Measurements from ENCODE around the gene TMEM170A.
A peak's percentile ranks its signal among the peaks of the same experiment; 100 is the strongest.
"Not testable (repeated sequence)": the region's sequence is repeated elsewhere in the genome, so short reads cannot be mapped to it uniquely, and the experiment has no call there.

The TMEM170A gene

DNA sequence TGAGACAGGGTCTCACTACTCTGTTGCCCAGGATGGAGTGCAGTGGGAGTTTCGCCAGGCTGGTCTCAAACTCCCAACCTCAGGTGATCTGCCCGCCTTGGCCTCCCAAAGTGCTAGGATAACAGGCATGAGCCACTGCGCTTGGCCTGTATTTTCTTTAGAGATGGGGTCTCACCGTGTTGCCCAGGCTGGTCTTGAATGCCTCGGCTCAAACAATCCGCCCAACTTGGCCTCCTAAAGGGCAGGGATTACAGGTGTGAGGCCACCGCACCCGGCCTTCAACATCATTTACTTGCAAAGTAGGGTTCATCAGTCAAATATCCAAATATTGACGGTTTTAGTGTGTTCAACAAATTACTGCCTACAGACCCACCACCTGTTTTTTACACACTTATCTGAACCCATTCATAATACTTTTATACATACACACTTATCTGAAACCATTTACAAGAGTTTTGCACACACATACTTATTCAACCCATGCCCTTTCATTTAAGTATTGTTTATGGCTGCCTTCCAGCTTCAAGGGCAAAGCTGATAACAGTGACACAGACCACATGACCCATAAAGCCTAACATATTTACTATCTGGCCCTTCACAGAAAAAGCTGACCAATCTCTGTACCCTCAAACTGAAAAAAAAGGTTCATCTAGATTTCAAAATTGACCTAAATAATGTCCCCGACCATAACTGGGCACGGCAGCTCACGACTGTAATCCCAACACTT is 11.9 kb downstream of the TMEM170A start:
- Histone ChIP-seq H3K4me3 (ENCODE audit: low read length) (no peak overlapping the region), H3K27me3 (ENCODE audit: control insufficient read depth, insufficient read depth, low read length) (no peaks in the 10 kb centered on the region), H3K27ac (ENCODE audit: low read length) (no peak overlapping the region), H3K36me3 (ENCODE audit: control insufficient read depth, insufficient read depth, low read length) (no peaks in the 10 kb centered on the region; the same call in 1 of the 2 replicates), H3K9me3 (ENCODE audit: control insufficient read depth, insufficient read depth, low read length) (no peaks in the 10 kb centered on the region), H3K4me1 (ENCODE audit: control insufficient read depth, insufficient read depth, low read length) (no peaks in the 10 kb centered on the region)
- no peak for DNase-seq (ENCODE audit: low read depth, low spot score)
- no CpG with 5 or more reads among the region's 12 CpGs for WGBS (ENCODE audit: insufficient coverage, insufficient read length)

DNA sequence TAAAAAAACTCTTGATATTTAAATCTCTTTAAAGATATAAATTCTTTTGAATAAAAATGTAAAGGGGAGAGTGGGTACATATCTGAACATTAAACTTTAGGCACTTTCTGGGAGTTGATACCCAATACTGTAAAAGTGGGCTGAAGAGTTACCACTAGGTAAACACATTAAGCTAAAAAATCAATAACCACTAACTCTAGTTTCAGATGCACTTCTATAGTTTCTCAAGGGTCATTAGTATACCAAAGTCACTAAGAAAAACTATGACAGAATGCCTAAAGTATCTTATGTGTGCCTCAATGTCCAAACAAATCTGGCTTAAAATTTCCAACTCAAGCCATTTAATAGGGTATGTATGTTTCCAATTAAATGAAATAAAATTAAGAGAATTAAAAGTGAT is 18.1 kb downstream of the TMEM170A start:
- Histone ChIP-seq H3K27me3 (ENCODE audit: control insufficient read depth, insufficient read depth, low read length) (no peaks in the 10 kb centered on the region), H3K4me3 (ENCODE audit: low read length) (no peak overlapping the region), H3K9me3 (ENCODE audit: control insufficient read depth, insufficient read depth, low read length) (no peaks in the 10 kb centered on the region), H3K36me3 (ENCODE audit: control insufficient read depth, insufficient read depth, low read length) (no peaks in the 10 kb centered on the region; the same call in 1 of the 2 replicates), H3K4me1 (ENCODE audit: control insufficient read depth, insufficient read depth, low read length) (no peaks in the 10 kb centered on the region), H3K27ac (ENCODE audit: low read length) (no peak overlapping the region)
- no peak for DNase-seq (ENCODE audit: low read depth, low spot score)

- DNase-seq (ENCODE audit: low read depth, low spot score): no peak
- Histone ChIP-seq H3K36me3 (ENCODE audit: control insufficient read depth, insufficient read depth, low read length) (no peaks in the 10 kb centered on the region), H3K27ac (ENCODE audit: low read length) (no peak overlapping the region), H3K27me3 (ENCODE audit: control insufficient read depth, insufficient read depth, low read length) (no peaks in the 10 kb centered on the region), H3K4me1 (ENCODE audit: control insufficient read depth, insufficient read depth, low read length) (no peaks in the 10 kb centered on the region), H3K4me3 (ENCODE audit: low read length) (no peak overlapping the region), H3K9me3 (ENCODE audit: control insufficient read depth, insufficient read depth, low read length) (no peaks in the 10 kb centered on the region)
- no CpG with 5 or more reads among the region's 5 CpGs for WGBS (ENCODE audit: insufficient coverage, insufficient read length)
Observed at GRCh38 chr16:75445298-75445697, 19.2 kb downstream of the TMEM170A start.

GRCh38 chr16:75443298-75443697 is 21.2 kb downstream of the TMEM170A start:
- H3K27me3 ChIP-seq (ENCODE audit: control insufficient read depth, insufficient read depth, low read length): no peaks in the 10 kb centered on the region
- WGBS (ENCODE audit: insufficient coverage, insufficient read length): no CpG with 5 or more reads among the region's 3 CpGs
- no peak overlapping the region for H3K4me3 ChIP-seq (ENCODE audit: low read length)
- no peaks in the 10 kb centered on the region for H3K9me3 ChIP-seq (ENCODE audit: control insufficient read depth, insufficient read depth, low read length)
- no peak for DNase-seq (ENCODE audit: low read depth, low spot score)
- H3K27ac ChIP-seq (ENCODE audit: low read length): no peak overlapping the region
- no peaks in the 10 kb centered on the region for H3K4me1 ChIP-seq (ENCODE audit: control insufficient read depth, insufficient read depth, low read length)
- no peaks in the 10 kb centered on the region for H3K36me3 ChIP-seq (ENCODE audit: control insufficient read depth, insufficient read depth, low read length)

DNA sequence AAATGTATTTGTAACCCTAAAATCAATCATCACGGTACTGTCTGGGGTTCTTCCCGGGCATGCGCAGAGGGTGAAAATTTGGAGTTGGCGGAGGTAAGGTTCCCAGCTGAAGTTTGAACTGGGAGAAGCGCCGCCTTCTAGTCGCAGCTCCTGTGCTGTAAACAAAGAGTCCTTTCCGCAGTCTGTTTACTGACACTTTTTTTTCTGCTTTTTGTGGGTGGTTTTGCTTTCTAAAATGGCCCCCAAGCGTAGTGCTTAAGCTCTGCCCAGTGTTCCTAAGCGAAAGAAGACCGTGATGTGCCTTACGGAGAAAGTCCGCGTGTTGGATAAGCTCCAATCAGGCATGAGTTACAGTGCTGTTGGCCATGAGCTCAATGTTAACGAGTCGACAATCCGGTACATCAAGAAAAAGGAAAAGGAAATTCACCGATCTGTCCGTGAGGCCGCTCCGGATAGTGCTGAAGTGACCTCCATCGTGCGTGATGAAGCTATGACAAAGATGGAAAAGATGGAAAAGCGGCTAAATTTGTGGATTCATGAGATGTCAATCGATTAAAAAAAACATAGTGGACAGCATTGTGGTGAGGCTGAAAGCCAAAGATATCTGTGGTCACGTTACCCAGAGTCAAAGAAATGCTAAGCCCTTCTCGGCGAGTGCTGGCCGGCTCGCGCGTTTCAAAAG is 30.6 kb downstream of the TMEM170A start:
- WGBS (ENCODE audit: insufficient coverage, insufficient read length): no CpG with 5 or more reads among the region's 32 CpGs
- Histone ChIP-seq H3K4me3 (ENCODE audit: low read length) (peak overlapping the region; percentile 83; the same call in 1 of the 2 replicates), H3K4me1 (ENCODE audit: control insufficient read depth, insufficient read depth, low read length) (no peaks in the 10 kb centered on the region), H3K27me3 (ENCODE audit: control insufficient read depth, insufficient read depth, low read length) (no peaks in the 10 kb centered on the region), H3K36me3 (ENCODE audit: control insufficient read depth, insufficient read depth, low read length) (no peaks in the 10 kb centered on the region), H3K27ac (ENCODE audit: low read length) (no peak overlapping the region), H3K9me3 (ENCODE audit: control insufficient read depth, insufficient read depth, low read length) (no peaks in the 10 kb centered on the region)
- peak; percentile 33 for DNase-seq (ENCODE audit: low read depth, low spot score)

GRCh38 chr16:75432828-75433731 is 31.4 kb downstream of the TMEM170A start, which contains the start of gene CFDP1:
TSS of gene CFDP1 (minus strand) at chr16:75433503. CDS start at chr16:75433352, 151 bp downstream.
- Histone ChIP-seq H3K4me1 (ENCODE audit: control insufficient read depth, insufficient read depth, low read length) (no peaks in the 10 kb centered on the region), H3K4me3 (ENCODE audit: low read length) (peak within 1 kb of the TSS; percentile 83), H3K36me3 (ENCODE audit: control insufficient read depth, insufficient read depth, low read length) (no peaks in the 10 kb centered on the region), H3K27me3 (ENCODE audit: control insufficient read depth, insufficient read depth, low read length) (no peaks in the 10 kb centered on the region), H3K27ac (ENCODE audit: low read length) (no peak within 1 kb of the TSS), H3K9me3 (ENCODE audit: control insufficient read depth, insufficient read depth, low read length) (no peaks in the 10 kb centered on the region)
- DNase-seq (ENCODE audit: low read depth, low spot score): peak; percentile 71
- WGBS (ENCODE audit: insufficient coverage, insufficient read length): no CpG with 5 or more reads among the region's 85 CpGs

GRCh38 chr16:75429621-75430403 is 34.7 kb downstream of the TMEM170A start:
- no peaks in the 10 kb centered on the region for H3K27me3 ChIP-seq (ENCODE audit: control insufficient read depth, insufficient read depth, low read length)
- 100% methylated on average over 2 of the region's 11 CpGs for WGBS (ENCODE audit: insufficient coverage, insufficient read length)
- no peak overlapping the region for H3K4me3 ChIP-seq (ENCODE audit: low read length)
- H3K4me1 ChIP-seq (ENCODE audit: control insufficient read depth, insufficient read depth, low read length): no peaks in the 10 kb centered on the region
- H3K27ac ChIP-seq (ENCODE audit: low read length): no peak overlapping the region
- DNase-seq (ENCODE audit: low read depth, low spot score): no peak
- no peaks in the 10 kb centered on the region for H3K36me3 ChIP-seq (ENCODE audit: control insufficient read depth, insufficient read depth, low read length)
- no peaks in the 10 kb centered on the region for H3K9me3 ChIP-seq (ENCODE audit: control insufficient read depth, insufficient read depth, low read length)

DNA sequence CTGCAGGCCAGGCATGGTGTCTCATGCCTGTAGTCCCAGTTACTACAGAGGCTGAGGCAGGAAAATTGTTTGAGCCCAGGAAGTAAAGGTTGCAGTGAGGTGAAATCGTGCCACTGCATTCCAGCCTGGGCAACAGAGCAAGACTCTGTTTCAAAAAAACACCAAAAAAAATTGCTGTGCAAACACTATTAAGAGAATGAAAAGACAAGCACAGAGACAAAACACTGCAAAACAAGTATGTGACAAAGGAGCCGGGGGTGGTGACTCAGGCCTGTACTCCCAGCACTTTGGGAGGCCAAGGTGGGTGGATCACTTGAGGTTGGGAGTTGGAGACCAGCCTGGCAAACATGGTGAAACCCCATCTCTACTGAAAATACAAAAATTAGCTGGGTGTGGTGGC is 38.0 kb downstream of the TMEM170A start:
- not testable (repeated sequence) for H3K36me3 ChIP-seq (ENCODE audit: control insufficient read depth, insufficient read depth, low read length); H3K27me3 ChIP-seq (ENCODE audit: control insufficient read depth, insufficient read depth, low read length); H3K4me1 ChIP-seq (ENCODE audit: control insufficient read depth, insufficient read depth, low read length); H3K9me3 ChIP-seq (ENCODE audit: control insufficient read depth, insufficient read depth, low read length); H3K27ac ChIP-seq (ENCODE audit: low read length); H3K4me3 ChIP-seq (ENCODE audit: low read length); DNase-seq (ENCODE audit: low read depth, low spot score)
- no CpG with 5 or more reads among the region's 2 CpGs for WGBS (ENCODE audit: insufficient coverage, insufficient read length)

GRCh38 chr16:75424105-75424762 is 40.3 kb downstream of the TMEM170A start:
- not testable (repeated sequence) for H3K36me3 ChIP-seq (ENCODE audit: control insufficient read depth, insufficient read depth, low read length); H3K27me3 ChIP-seq (ENCODE audit: control insufficient read depth, insufficient read depth, low read length); H3K4me1 ChIP-seq (ENCODE audit: control insufficient read depth, insufficient read depth, low read length); DNase-seq (ENCODE audit: low read depth, low spot score); H3K9me3 ChIP-seq (ENCODE audit: control insufficient read depth, insufficient read depth, low read length); H3K4me3 ChIP-seq (ENCODE audit: low read length); H3K27ac ChIP-seq (ENCODE audit: low read length)
- WGBS (ENCODE audit: insufficient coverage, insufficient read length): no CpG with 5 or more reads among the region's 18 CpGs
